ENCODE data around the gene INSC.

The INSC gene

DNA sequence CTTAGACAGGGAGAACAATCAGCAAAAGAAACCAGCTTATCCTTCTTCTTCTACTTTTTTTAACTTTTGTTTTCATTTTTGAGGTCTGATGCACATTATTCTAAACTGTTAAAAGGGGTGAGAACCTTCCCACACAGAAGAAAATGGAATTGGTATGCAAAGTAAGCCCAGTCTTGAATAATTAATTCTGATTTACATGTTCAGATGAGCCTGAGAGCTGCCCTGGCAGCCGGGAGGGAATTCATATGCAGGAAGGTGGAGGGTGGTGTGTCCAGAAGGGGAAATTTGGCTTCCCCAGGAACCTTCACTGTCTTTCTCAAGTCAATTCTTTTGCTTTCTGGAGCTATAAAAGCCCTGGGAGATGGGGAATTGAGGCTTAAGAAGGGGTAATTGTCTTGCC is 181.0 kb downstream of the INSC start:
- no peak for DNase-seq
